ENCODE data around the gene NAAA.

DNA sequence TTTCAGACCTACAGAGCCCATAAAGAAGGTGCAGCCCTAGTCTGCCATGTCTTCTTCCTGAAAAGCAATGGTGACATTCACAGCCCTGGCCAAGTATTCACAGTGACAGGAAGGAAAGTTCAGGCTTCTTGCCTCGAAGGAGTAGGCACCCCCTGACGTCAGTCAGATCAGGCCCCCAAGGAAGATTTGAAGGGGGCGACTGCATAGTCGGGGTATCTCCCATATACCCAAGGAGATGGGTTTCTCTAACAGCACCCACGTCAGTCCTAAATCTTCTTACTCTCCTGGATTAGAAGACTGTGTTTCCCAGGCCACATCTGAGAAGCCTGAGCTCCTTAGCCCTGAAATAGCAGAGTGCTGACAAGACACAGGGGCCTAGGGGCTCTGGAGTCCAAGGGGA lies 38.5 kb downstream of the NAAA start, which contains the start of gene PPEF2:
- TF ChIP-seq, protein P1, sequence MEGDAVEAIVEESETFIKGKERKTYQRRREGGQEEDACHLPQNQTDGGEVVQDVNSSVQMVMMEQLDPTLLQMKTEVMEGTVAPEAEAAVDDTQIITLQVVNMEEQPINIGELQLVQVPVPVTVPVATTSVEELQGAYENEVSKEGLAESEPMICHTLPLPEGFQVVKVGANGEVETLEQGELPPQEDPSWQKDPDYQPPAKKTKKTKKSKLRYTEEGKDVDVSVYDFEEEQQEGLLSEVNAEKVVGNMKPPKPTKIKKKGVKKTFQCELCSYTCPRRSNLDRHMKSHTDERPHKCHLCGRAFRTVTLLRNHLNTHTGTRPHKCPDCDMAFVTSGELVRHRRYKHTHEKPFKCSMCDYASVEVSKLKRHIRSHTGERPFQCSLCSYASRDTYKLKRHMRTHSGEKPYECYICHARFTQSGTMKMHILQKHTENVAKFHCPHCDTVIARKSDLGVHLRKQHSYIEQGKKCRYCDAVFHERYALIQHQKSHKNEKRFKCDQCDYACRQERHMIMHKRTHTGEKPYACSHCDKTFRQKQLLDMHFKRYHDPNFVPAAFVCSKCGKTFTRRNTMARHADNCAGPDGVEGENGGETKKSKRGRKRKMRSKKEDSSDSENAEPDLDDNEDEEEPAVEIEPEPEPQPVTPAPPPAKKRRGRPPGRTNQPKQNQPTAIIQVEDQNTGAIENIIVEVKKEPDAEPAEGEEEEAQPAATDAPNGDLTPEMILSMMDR (IDR thresholded peaks at IDR 0.05): no peak
- TF ChIP-seq CHD2 (IDR thresholded peaks at IDR 0.05; ENCODE audit: low read length, partially characterized antibody) (no peak), EP300 (IDR thresholded peaks at IDR 0.05; ENCODE audit: borderline replicate concordance in 1 of 2, low read depth in 1 of 2, low read length in 1 of 2) (no peak), RAD21 (IDR thresholded peaks at IDR 0.05; ENCODE audit: low read length) (no peak), GABPA (IDR thresholded peaks at IDR 0.05; ENCODE audit: low read depth) (no peak), RCOR1 (IDR thresholded peaks at IDR 0.05; ENCODE audit: low read length) (no peak), JUND (IDR thresholded peaks at IDR 0.05) (no peak)

Data from SK-N-SH (cell line).